HG03439 (cell line): ENCODE data around the gene VCAM1.

Experiments used
- ATAC-seq: cut with Tn5 transposase; IDR thresholded peaks from one replicate; pipeline ENCODE4 v1.9.1; 2021; ENCODE audit warnings: mild to moderate bottlenecking, moderate library complexity; ENCODE audit not compliant: unreplicated experiment

VCAM1 gene

GRCh38 chr1:100721526-100722207, 2.1 kb downstream of the VCAM1 start:
- no peak for ATAC-seq

GRCh38 chr1:100722221-100722620, 2.7 kb downstream of the VCAM1 start:
- no peak for ATAC-seq

GRCh38 chr1:100724281-100724680, 4.7 kb downstream of the VCAM1 start:
- no peak for ATAC-seq

- no peak for ATAC-seq
Observed at GRCh38 chr1:100730130-100730529, 10.6 kb downstream of the VCAM1 start.

- no peak for ATAC-seq
Observed at GRCh38 chr1:100731309-100731708, 11.8 kb downstream of the VCAM1 start.

GRCh38 chr1:100731758-100732157, 12.2 kb downstream of the VCAM1 start:
- no peak for ATAC-seq

- ATAC-seq = no peak
Observed at GRCh38 chr1:100734676-100735075, 15.1 kb downstream of the VCAM1 start.

GRCh38 chr1:100735244-100735643, 15.7 kb downstream of the VCAM1 start:
- no peak for ATAC-seq

GRCh38 chr1:100736324-100736723, 16.8 kb downstream of the VCAM1 start:
- no peak for ATAC-seq

GRCh38 chr1:100736746-100737145, 17.2 kb downstream of the VCAM1 start:
- no peak for ATAC-seq

- no peak for ATAC-seq
Observed at GRCh38 chr1:100746542-100746932, 27.0 kb downstream of the VCAM1 start.

- ATAC-seq = no peak
Observed at GRCh38 chr1:100747771-100748170, 28.2 kb downstream of the VCAM1 start.

GRCh38 chr1:100750005-100750885, 30.7 kb downstream of the VCAM1 start:
- no peak for ATAC-seq

GRCh38 chr1:100752791-100753190, 33.2 kb downstream of the VCAM1 start:
- no peak for ATAC-seq

GRCh38 chr1:100757946-100758345, 38.4 kb downstream of the VCAM1 start:
- no peak for ATAC-seq

GRCh38 chr1:100759188-100759587, 39.6 kb downstream of the VCAM1 start:
- no peak for ATAC-seq

GRCh38 chr1:100760511-100760910, 41.0 kb downstream of the VCAM1 start:
- no peak for ATAC-seq

GRCh38 chr1:100762461-100762860, 42.9 kb downstream of the VCAM1 start:
- no peak for ATAC-seq

- ATAC-seq = no peak
Observed at GRCh38 chr1:100767176-100767890, 47.8 kb downstream of the VCAM1 start.

GRCh38 chr1:100769323-100769722, 49.8 kb downstream of the VCAM1 start:
- ATAC-seq = no peak

GRCh38 chr1:100769906-100770646, 50.5 kb downstream of the VCAM1 start:
- no peak for ATAC-seq
